Heart right ventricle (tissue), 16 donors: ENCODE measurements around the gene CDCA8. TPM values are rescaled to one million over a fixed set of nuclear protein-coding genes. Genes with fewer than 3 reads are reported as not detected.

Source experiments
- ATAC-seq, 8 donors: fragments of 200-7000 bp; cut with Tn5 transposase; one replicate each; pipeline ENCODE4 v1.9.1; 2020; ENCODE audit warnings: mild to moderate bottlenecking in 8 of 8, moderate library complexity in 8 of 8, moderate number of reproducible peaks in 1 of 8
- DNase-seq, 2 donors: peaks; one replicate each; pipeline ENCODE4 v3.0.0-alpha.2; 2020
- H3K27ac ChIP-seq, 10 donors: fragments of 200-600 bp; sonication (generic) in 2 of 10; one replicate each; pipeline versions ENCODE4 v1.5.0 to v1.8.0; 2020 to 2022; ENCODE audit warnings: mild to moderate bottlenecking in 3 of 10
- H3K27me3 ChIP-seq, 7 donors: fragments of 200-600 bp; one replicate each; pipeline ENCODE4 v1.8.0; 2021 to 2022; ENCODE audit warnings: mild to moderate bottlenecking in 2 of 7
- H3K36me3 ChIP-seq, 9 donors: fragments of 200-600 bp; sonication (generic) in 1 of 9; one replicate each; pipeline versions ENCODE4 v1.5.0 to v1.8.0; 2020 to 2022; ENCODE audit warnings: mild to moderate bottlenecking in 2 of 9
- H3K4me1 ChIP-seq, 9 donors: fragments of 200-600 bp; sonication (generic) in 1 of 9; one replicate each; pipeline versions ENCODE4 v1.5.0 to v1.8.0; 2020 to 2022; ENCODE audit warnings: mild to moderate bottlenecking in 4 of 9
- H3K4me3 ChIP-seq, 10 donors: fragments of 200-600 bp; sonication (generic) in 2 of 10; one replicate each; pipeline versions ENCODE4 v1.5.0 to v1.8.0; 2020 to 2022; ENCODE audit warnings: mild to moderate bottlenecking in 7 of 10, moderate library complexity in 2 of 10
- H3K9me3 ChIP-seq, 11 donors: fragments of 200-600 bp in 10 of 11; sonication (generic) in 2 of 11; one replicate each; pipeline versions ENCODE4 v1.5.0 to v1.8.0; 2013 to 2022; ENCODE audit warnings: mild to moderate bottlenecking in 2 of 11, control low read depth in 1 of 11, moderate library complexity in 1 of 11
- WGBS, 2 donors: extraction: QIAGEN DNeasy Blood & Tissue Kit; methylation state at CpG; one replicate each; pipeline ENCODE4 v1.1.7; 2013; ENCODE audit warnings: inconsistent platforms in 1 of 2; 5-methylcytosine and 5-hydroxymethylcytosine counted together
- intact Hi-C, 10 donors: fragments of 100-400 bp; cut with DNase I; formaldehyde crosslinking; loops; one replicate each; pipeline versions ENCODE4 v1.11.1 to v1.14.2; 2022
- polyA plus RNA-seq, 2 donors: library from polyadenylated mRNA; stranded (reverse); fragments of 200-250 nt; gene quantifications; one replicate each; pipeline ENCODE4 v1.2.3, GENCODE V29; 2013
- total RNA-seq, 10 donors: library from RNA; stranded (reverse); fragmentation: NEBNext Ultra II Directional in 3 of 10; extraction: Animal tissue kit (Norgen Biotek cat#: 25700) in 3 of 10; gene quantifications; one replicate each; pipeline versions ENCODE4 v1.2.1 to v1.2.4, GENCODE V29; 2021 to 2023
- TF ChIP-seq, protein P1 (sequence below), 9 donors: fragments of 200-600 bp; sonication (generic) in 2 of 9; IDR thresholded peaks; one replicate each; pipeline versions ENCODE4 v1.5.0 to v1.8.0; 2021 to 2022; ENCODE audit warnings: antibody characterized with exemption in 9 of 9, mild to moderate bottlenecking in 5 of 9, moderate library complexity in 1 of 9
- donor health status: Arrhythmogenic right ventricular cardiomyopathy.
- donor health status: ischemic (EF 13 %, LVEDD 7.1; RV severe dilation, severe dysfunction).
- donor health status: healthy with polysubstance abuse.
- donor health status: DM: no; HTN: yes; CAD: no.
- donor health status: DM: no; HTN: no; CAD: no.
- donor health status: ischemic (EF 25% LVEDD 6.9; RV normal size, moderate dysfunction).
- donor health status: ischemic (EF 25% LVEDD 5.7; RV mildly dilated, moderate dysfunction).
- donor health status: healthy.
- donor health status: DM: yes; HTN: yes; CAD: no.
- donor health status: Ischemic cardiomyopathy.
- donor health status: ischemic (EF 35%, LVEDD 5.7; RV mildly dilated, moderate dysfunction).
- donor health status: nonischemic (EF 11% LVEDD 7.7; RV severe dilation, severe dysfunction).
- donor health status: DM: yes; HTN: yes; CAD: no.
- donor health status: PGD.
- donor health status: ischemic (EF 29% LVEDD 5.4; RV normal size, mild dysfunction).
- donor health status: nonischemic (EF 23%, LVEDD 6.1; RV moderate dilation, normal function).

The CDCA8 gene
- total and polyA plus RNA-seq, 12 donors: 0.09 to 2.9 (median 0.41) TPM; not detected in 1

DNA sequence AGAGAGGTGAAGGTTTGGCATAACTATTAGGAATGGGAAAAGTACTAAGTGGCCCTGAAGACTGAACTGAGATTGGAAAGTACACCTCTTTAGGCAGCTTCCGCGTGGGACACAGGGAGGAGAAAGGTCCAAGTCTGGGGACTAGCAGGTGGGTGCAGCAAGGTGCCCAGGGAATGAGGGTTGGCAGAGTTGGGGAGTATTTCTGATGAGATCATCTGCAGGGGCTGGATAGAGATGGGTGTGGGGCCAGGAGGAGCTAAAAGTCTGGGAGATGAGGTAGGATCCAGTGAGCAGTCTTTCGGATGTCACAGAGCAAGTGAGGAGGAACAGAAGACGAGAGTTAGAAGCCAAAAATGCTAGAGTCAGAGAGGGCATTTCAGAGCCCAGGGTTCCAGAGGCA lies 36.1 kb downstream of the CDCA8 start:
- no peak for ATAC-seq
- DNase-seq: no peak
- TF ChIP-seq, protein P1, sequence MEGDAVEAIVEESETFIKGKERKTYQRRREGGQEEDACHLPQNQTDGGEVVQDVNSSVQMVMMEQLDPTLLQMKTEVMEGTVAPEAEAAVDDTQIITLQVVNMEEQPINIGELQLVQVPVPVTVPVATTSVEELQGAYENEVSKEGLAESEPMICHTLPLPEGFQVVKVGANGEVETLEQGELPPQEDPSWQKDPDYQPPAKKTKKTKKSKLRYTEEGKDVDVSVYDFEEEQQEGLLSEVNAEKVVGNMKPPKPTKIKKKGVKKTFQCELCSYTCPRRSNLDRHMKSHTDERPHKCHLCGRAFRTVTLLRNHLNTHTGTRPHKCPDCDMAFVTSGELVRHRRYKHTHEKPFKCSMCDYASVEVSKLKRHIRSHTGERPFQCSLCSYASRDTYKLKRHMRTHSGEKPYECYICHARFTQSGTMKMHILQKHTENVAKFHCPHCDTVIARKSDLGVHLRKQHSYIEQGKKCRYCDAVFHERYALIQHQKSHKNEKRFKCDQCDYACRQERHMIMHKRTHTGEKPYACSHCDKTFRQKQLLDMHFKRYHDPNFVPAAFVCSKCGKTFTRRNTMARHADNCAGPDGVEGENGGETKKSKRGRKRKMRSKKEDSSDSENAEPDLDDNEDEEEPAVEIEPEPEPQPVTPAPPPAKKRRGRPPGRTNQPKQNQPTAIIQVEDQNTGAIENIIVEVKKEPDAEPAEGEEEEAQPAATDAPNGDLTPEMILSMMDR (IDR thresholded peaks at IDR 0.05): no peak
- H3K27me3 ChIP-seq: peaks cover 0 to 81% (median 39%) of the 10 kb centered on the region in 7 donors
- no peak overlapping the region for H3K27ac ChIP-seq
- no peaks in the 10 kb centered on the region for H3K36me3 ChIP-seq
- peaks cover 0 to 6% (median 0%) of the 10 kb centered on the region in 9 donors for H3K4me1 ChIP-seq
- intact Hi-C loops: no loop called here
- H3K4me3 ChIP-seq: no peak overlapping the region
- no peaks in the 10 kb centered on the region for H3K9me3 ChIP-seq
- 78 to 80% methylated on average over 4 of the region's 4 CpGs for WGBS, 2 donors

DNA sequence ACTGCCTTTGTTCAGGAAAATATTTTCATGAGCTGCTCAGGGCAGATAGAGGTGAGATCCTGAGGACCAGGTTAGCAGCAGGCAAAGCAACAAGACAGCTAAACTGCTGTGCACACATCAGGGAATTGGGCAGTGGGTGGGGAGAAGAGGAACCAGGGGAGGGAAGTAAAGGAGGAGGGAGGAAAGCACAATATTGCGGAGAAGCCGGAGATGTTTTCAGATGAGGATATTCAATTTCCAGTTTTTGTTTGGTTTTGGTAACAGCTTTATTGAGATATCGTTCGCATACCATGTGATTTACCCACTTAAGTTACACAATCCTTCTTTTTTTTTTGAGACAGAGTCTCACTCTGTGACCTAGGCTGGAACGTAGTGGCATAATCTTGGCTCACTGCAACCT lies 38.1 kb downstream of the CDCA8 start:
- H3K9me3 ChIP-seq: no peaks in the 10 kb centered on the region
- 57 to 70% methylated on average over 5 of the region's 5 CpGs for WGBS, 2 donors
- TF ChIP-seq, protein P1 (IDR thresholded peaks at IDR 0.05): no peak
- no peaks in the 10 kb centered on the region for H3K4me1 ChIP-seq
- H3K36me3 ChIP-seq: no peaks in the 10 kb centered on the region
- H3K27ac ChIP-seq: no peak overlapping the region
- H3K4me3 ChIP-seq: no peak overlapping the region
- ATAC-seq (no peak), DNase-seq (no peak)
- peaks cover 0 to 90% (median 57%) of the 10 kb centered on the region in 7 donors for H3K27me3 ChIP-seq
- intact Hi-C loops: no loop called here

DNA sequence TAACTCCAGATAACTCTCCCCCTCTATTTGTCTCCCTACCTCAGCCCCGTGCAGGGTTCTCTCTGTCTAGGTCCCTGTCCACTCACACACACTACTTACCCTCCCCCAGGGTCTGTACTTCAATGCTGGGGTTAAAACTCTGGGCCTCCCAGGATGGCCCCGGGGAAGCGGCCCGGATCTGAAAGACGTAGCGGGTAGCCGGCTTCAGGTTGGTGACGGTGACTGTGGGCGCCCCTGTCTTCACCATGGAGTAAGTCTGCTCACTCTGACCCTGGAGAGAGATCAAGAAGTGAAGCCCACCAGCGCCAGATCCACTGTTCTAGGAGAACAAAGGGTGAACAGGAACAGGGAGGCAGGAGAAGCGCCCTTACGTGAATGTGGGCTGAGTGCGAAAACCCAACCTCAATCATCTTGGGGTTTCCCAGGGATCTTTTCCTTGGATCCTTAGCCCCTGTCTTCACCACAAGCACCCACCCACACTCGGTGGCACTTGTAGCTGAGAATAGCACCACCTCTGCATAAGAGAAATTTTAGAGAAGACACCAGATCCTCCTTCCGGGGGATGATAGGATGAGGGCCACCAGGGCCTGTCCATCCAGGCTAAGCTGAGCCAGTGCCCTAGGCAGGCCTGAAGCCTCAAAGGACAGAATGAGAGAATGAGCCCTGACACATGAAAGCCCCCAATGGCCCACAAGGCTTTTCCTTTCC lies 39.1 kb downstream of the CDCA8 start:
- no peaks in the 10 kb centered on the region for H3K36me3 ChIP-seq
- ATAC-seq (no peak), DNase-seq (no peak)
- no peaks in the 10 kb centered on the region for H3K9me3 ChIP-seq
- no peaks in the 10 kb centered on the region for H3K4me1 ChIP-seq
- TF ChIP-seq, protein P1 (IDR thresholded peaks at IDR 0.05): no peak
- peaks cover 0 to 88% (median 58%) of the 10 kb centered on the region in 7 donors for H3K27me3 ChIP-seq
- H3K4me3 ChIP-seq: no peak overlapping the region
- H3K27ac ChIP-seq: no peak overlapping the region
- 85 to 87% methylated on average over 15 of the region's 15 CpGs for WGBS, 2 donors
- intact Hi-C loops: no loop called here

DNA sequence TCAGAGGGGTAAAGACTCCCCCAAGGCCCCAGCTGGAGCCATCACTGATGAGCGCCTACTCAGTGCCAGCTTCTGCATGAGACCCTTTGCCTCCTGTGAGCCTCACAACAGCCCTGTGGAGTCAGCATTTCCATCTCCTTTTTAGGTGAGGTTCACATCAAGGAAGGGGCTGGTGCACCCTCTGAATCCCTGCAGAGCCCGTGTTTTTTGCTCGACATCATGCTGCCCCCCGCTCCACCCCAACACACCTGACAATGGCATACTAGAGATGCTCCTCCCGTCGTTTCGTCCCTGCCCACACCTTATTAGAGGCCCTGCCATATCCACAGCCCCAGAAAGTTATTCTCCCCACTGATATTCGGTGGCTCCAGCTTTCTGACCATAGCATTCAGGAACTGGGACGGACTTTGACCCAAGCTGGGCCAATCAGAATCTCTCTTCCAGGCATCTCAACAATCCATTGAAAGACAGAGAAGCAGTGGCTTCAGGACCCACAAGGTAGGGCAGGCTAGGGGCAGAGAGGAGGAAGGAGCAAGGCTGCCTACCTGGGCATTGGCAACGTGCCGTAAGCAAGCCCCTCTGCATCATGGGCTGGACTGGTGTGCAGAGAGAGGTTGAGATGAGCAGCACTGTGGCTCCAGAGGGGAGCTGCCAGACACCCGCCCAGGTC lies 39.9 kb downstream of the CDCA8 start:
- intact Hi-C loops: no loop called here
- peaks cover 0 to 3% (median 0%) of the 10 kb centered on the region in 11 donors for H3K9me3 ChIP-seq
- ATAC-seq (no peak), DNase-seq (no peak)
- peaks cover 0 to 81% (median 55%) of the 10 kb centered on the region in 7 donors for H3K27me3 ChIP-seq
- TF ChIP-seq, protein P1 (IDR thresholded peaks at IDR 0.05): no peak
- 72 to 75% methylated on average over 12 of the region's 12 CpGs for WGBS, 2 donors
- no peaks in the 10 kb centered on the region for H3K4me1 ChIP-seq
- H3K4me3 ChIP-seq: no peak overlapping the region
- no peak overlapping the region for H3K27ac ChIP-seq
- H3K36me3 ChIP-seq: no peaks in the 10 kb centered on the region
